ENCODE results near the gene LDLRAD4. TPM values are rescaled to one million over a fixed set of nuclear protein-coding genes. Genes with fewer than 3 reads are reported as not detected.

LDLRAD4 gene
- total RNA-seq, 1 donor from 2014 or later, result 1.4 TPM

DNA sequence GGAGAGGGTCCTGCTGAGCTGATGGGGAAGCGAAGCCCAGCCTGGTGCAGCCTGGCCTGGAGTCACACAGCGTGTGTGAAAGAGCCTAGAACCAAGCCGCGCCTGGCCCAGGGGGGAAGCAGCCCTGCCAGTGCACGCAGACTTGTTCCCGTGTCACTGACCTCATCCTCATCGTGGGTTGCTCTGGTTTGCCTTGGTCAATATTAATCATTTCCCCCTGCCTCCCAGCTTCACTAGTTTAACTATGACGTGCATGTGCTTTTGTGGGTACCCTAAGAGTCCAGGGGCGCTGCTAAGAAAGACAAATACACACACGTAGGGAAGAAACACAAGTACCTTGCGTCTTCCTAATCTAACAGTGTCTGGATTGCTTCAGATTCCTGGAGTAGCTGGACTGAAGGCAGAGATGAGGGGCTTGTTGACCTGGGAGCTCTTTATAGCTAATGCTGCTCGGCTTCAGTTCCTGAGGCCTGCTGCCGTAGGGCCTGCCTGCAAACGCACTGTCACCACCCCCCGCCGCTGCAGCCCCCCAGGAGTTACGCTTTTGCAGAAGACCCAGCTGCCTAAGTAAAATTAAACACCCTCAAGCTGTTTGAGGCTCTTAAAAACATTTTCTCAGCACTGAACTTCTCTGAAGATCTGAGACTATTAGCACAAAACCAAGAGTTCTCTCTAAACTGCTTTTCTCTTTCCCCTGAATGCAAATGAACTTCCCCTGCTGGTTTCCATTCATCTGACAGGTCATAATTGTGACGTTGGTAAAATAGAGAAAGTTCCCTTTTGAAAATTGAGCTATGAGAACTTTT lies 348.6 kb downstream of the LDLRAD4 start:
- TF ChIP-seq, protein P1, sequence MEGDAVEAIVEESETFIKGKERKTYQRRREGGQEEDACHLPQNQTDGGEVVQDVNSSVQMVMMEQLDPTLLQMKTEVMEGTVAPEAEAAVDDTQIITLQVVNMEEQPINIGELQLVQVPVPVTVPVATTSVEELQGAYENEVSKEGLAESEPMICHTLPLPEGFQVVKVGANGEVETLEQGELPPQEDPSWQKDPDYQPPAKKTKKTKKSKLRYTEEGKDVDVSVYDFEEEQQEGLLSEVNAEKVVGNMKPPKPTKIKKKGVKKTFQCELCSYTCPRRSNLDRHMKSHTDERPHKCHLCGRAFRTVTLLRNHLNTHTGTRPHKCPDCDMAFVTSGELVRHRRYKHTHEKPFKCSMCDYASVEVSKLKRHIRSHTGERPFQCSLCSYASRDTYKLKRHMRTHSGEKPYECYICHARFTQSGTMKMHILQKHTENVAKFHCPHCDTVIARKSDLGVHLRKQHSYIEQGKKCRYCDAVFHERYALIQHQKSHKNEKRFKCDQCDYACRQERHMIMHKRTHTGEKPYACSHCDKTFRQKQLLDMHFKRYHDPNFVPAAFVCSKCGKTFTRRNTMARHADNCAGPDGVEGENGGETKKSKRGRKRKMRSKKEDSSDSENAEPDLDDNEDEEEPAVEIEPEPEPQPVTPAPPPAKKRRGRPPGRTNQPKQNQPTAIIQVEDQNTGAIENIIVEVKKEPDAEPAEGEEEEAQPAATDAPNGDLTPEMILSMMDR (conservative IDR thresholded peaks at IDR 0.05), result no peak
- Mint-ChIP-seq H3K27ac (ENCODE audit: unreplicated experiment) (peak overlapping the region; percentile 83), H3K27me3 (ENCODE audit: low read depth) (peaks cover 3% of the 10 kb centered on the region), H3K4me3 (no peak overlapping the region), H3K36me3 (ENCODE audit: low read depth) (no peaks in the 10 kb centered on the region), H3K4me1 (peaks cover 14% of the 10 kb centered on the region), H3K9me3 (no peaks in the 10 kb centered on the region)
- DNase-seq (ENCODE audit: low read depth, low spot score), result no peak

DNA sequence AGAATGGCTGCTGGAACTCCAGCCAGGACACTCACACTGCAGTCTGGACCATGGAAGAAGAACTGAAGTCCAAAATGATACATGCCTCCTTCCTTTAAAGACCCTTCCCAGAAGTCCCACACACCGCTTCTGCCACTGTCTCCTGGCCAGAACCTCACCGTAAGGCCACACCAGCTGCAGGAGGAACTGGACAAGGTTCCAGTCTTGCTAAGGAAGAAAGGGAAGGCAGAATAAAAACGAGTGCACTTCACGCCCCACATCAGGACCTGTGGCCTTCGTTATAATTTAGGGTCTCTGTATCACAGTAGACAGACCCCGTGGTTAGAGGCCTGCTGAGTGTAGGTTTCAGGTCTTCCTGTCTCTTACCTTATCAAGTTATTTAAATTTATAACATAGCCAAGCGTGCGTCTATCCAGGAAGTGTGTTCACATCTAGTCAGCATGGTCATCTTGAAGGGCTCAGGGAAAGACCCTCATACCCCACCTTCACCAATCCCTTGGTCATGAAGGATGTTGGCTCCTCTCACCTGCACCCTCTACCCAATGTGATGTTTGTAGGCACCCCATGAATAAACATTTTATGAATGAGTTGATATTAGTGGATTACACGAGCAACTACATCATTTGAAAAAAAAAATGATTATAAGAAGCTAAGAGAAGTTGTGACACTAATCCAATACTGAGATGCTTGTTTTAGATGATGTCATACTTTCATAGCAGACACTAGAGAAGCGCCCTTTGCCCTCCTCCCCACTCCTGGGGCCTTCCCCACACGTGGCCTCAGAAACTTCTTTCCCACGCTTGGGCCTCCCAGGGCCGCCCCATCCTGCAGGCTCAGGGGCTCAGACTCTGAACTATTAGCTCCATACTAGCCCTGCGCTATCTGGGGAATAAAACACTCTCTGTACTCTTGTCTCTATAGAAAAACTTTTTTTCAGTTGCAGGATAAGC lies 350.2 kb downstream of the LDLRAD4 start:
- Mint-ChIP-seq H3K36me3 (ENCODE audit: low read depth) (no peaks in the 10 kb centered on the region), H3K4me3 (no peak overlapping the region), H3K27me3 (ENCODE audit: low read depth) (no peaks in the 10 kb centered on the region), H3K9me3 (no peaks in the 10 kb centered on the region), H3K27ac (ENCODE audit: unreplicated experiment) (no peak overlapping the region), H3K4me1 (peaks cover 14% of the 10 kb centered on the region)
- no peak for DNase-seq (ENCODE audit: low read depth, low spot score)
- TF ChIP-seq, protein P1 (conservative IDR thresholded peaks at IDR 0.05), result no peak

DNA sequence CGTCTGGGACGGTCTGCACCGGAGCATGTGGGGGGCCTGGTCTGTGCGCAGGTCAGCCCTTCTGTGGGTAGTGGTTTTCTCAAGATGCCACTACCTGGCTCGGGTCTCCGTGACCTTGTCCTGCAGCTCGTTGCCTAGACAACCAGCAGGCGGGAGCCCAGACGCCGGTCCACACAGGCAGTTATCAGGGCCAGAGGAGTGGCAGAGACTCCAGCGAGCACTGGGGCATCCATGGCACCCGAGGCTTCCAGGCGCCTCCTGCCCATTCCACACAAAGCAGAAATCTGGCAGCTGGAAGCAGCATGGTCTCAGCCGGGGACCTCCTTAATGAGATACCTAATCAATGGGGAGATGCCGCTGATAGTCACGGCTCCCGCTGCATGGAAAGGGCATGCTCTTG lies 351.7 kb downstream of the LDLRAD4 start:
- H3K4me3 Mint-ChIP-seq, result no peak overlapping the region
- no peak for DNase-seq (ENCODE audit: low read depth, low spot score)
- TF ChIP-seq, protein P1 (conservative IDR thresholded peaks at IDR 0.05), result no peak
- peaks cover 14% of the 10 kb centered on the region for H3K4me1 Mint-ChIP-seq
- H3K9me3 Mint-ChIP-seq, result no peaks in the 10 kb centered on the region
- H3K27me3 Mint-ChIP-seq (ENCODE audit: low read depth), result no peaks in the 10 kb centered on the region
- no peaks in the 10 kb centered on the region for H3K36me3 Mint-ChIP-seq (ENCODE audit: low read depth)
- no peak overlapping the region for H3K27ac Mint-ChIP-seq (ENCODE audit: unreplicated experiment)

DNA sequence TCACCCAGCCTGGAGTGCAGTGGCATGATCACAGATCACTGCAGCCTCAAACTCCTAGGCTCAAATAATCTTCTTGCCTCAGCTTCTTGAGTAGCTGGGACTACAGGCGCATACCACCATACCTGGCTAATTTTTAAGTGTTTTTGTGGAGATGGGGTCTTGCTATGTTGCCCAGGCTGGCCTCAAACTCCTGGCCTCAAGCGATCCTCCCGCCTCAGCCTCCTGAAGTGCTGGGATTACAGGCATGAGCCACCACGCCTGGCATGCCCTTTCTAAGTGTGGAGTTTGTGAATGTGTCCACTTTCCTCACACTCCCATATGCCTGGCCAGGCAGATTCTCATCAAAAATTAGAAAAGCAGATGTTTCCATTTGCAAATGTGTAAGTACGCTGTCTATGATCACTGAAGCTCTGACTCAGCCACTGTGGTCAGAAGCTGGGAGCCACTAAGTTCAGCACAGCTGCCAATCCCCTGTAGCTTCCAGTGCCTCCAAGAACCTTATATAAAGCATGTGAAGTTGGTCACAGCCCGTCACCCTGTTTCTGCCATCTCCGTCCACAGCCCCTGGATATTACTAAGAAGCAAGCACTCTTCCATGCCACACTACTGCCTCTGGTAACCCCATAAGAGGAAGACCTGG lies 352.4 kb downstream of the LDLRAD4 start:
- TF ChIP-seq, protein P1 (conservative IDR thresholded peaks at IDR 0.05), result no peak
- no peaks in the 10 kb centered on the region for H3K27me3 Mint-ChIP-seq (ENCODE audit: low read depth)
- no peak overlapping the region for H3K4me3 Mint-ChIP-seq
- peaks cover 14% of the 10 kb centered on the region for H3K4me1 Mint-ChIP-seq
- H3K27ac Mint-ChIP-seq (ENCODE audit: unreplicated experiment), result no peak overlapping the region
- no peaks in the 10 kb centered on the region for H3K36me3 Mint-ChIP-seq (ENCODE audit: low read depth)
- H3K9me3 Mint-ChIP-seq, result no peaks in the 10 kb centered on the region
- no peak for DNase-seq (ENCODE audit: low read depth, low spot score)

DNA sequence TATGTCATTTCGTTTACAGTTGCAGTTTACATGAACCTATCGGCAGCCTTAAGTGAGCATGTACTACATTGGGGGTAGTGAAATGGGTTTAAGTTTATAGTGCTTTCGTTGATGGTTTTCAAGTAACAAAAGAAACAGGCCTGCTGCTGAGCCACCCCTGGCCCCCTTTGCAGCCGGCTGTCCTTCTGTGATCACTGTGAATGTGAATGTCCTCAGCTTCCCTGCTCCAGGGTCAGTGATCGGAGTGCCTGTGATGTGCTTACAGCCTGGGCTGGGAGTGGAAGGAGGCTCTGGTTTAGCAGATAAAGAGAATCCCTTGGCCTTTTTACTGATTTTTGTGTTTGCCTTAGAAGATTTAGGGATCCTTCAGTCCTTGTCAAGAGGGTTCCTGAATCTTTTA lies 353.6 kb downstream of the LDLRAD4 start:
- no peaks in the 10 kb centered on the region for H3K27me3 Mint-ChIP-seq (ENCODE audit: low read depth)
- H3K4me3 Mint-ChIP-seq, result no peak overlapping the region
- peaks cover 8% of the 10 kb centered on the region for H3K4me1 Mint-ChIP-seq

More for the DNA sequence above, 353.6 kb downstream of the LDLRAD4 start:
- no peak overlapping the region for H3K27ac Mint-ChIP-seq (ENCODE audit: unreplicated experiment)
- TF ChIP-seq, protein P1 (conservative IDR thresholded peaks at IDR 0.05), result no peak
- DNase-seq (ENCODE audit: low read depth, low spot score), result no peak
- no peaks in the 10 kb centered on the region for H3K36me3 Mint-ChIP-seq (ENCODE audit: low read depth)
- H3K9me3 Mint-ChIP-seq, result no peaks in the 10 kb centered on the region

Data from neural crest cell (in vitro differentiated cells).